Activated B cell treated with CpG ODN at 0.5 μM for 24 hours (primary cell): ENCODE results near the gene PRKAG2. TPM values are rescaled to one million over a fixed set of nuclear protein-coding genes. Genes with fewer than 3 reads are reported as not detected.

ENCODE experiments used
- ATAC-seq: fragments of 200-7000 bp; cut with Tn5 transposase; one replicate; pipeline ENCODE4 v1.10.0; 2021; ENCODE audit warnings: low read depth, mild to moderate bottlenecking, moderate library complexity
- CTCF ChIA-PET: fragments of 350-600 bp; sonication (Branson Sonifier 250); formaldehyde crosslinking; loops from one replicate; lab custom pipeline; 2021; ENCODE audit warnings: antibody characterized with exemption; lab: Charles Lee
- POLR2A ChIA-PET: fragments of 350-600 bp; sonication (Branson Sonifier 250); formaldehyde crosslinking; loops from one replicate; lab custom pipeline; 2021; ENCODE audit warnings: antibody characterized with exemption; lab: Charles Lee
- DNase-seq: peaks from one replicate; pipeline ENCODE4 v3.0.0; 2022
- H3K27ac Mint-ChIP-seq: one replicate; pipeline ENCODE4 v1.8.0; 2020; ENCODE audit warnings: mixed read lengths
- H3K27me3 Mint-ChIP-seq: one replicate; pipeline ENCODE4 v1.8.0; 2021; ENCODE audit warnings: mixed read lengths
- H3K36me3 Mint-ChIP-seq: one replicate; pipeline ENCODE4 v1.8.0; 2021; ENCODE audit warnings: low read depth, mixed read lengths
- H3K4me1 Mint-ChIP-seq: one replicate; pipeline ENCODE4 v1.8.0; 2021; ENCODE audit warnings: mixed read lengths
- H3K4me3 Mint-ChIP-seq: one replicate; pipeline ENCODE4 v1.8.0; 2020; ENCODE audit warnings: mild to moderate bottlenecking, mixed read lengths
- H3K9me3 Mint-ChIP-seq: one replicate; pipeline ENCODE4 v1.8.0; 2020; ENCODE audit warnings: mixed read lengths
- CTCF ChIP-seq: fragments of 200-600 bp; IDR thresholded peaks from one replicate; pipeline ENCODE4 v1.8.0; 2022; ENCODE audit warnings: antibody characterized with exemption, mild to moderate bottlenecking
- intact Hi-C: fragments of 100-400 bp; cut with micrococcal nuclease; formaldehyde crosslinking; loops from one replicate; pipeline ENCODE4 v1.15.1; 2024
- total RNA-seq: library from RNA; stranded (reverse); gene quantifications from 2 replicates; pipeline ENCODE4 v1.2.3, GENCODE V29; 2022

Gene PRKAG2
- total RNA-seq, 1 donor from 2014 or later, result 19.7 TPM

- Mint-ChIP-seq H3K4me3 (no peak overlapping the region), H3K27me3 (no peaks in the 10 kb centered on the region), H3K36me3 (peaks cover 6% of the 10 kb centered on the region), H3K9me3 (peaks cover 4% of the 10 kb centered on the region), H3K4me1 (peaks cover 11% of the 10 kb centered on the region), H3K27ac (peak overlapping the region; percentile 35)
- ATAC-seq (no peak), DNase-seq (no peak)
- POLR2A ChIA-PET, result no interaction called here
- intact Hi-C loops, result no loop called here
- CTCF ChIA-PET, result interaction anchor here (1.2 to 4.7 kb wide), 4 partner anchors 124 to 389 kb away, joined by 3 to 26 read pairs (median 12); no protein-coding TSS in a partner anchor
- TF ChIP-seq CTCF, result no peak
These were observed 120.0 kb downstream of the PRKAG2 start for GRCh38 chr7:151756866-151757265.

GRCh38 chr7:151756076-151756731 lies 120.7 kb downstream of the PRKAG2 start:
- Mint-ChIP-seq H3K9me3 (peaks cover 4% of the 10 kb centered on the region), H3K36me3 (peaks cover 6% of the 10 kb centered on the region), H3K27me3 (no peaks in the 10 kb centered on the region), H3K4me1 (peaks cover 11% of the 10 kb centered on the region), H3K4me3 (no peak overlapping the region), H3K27ac (no peak overlapping the region)
- ATAC-seq, result peak; percentile 62
- ChIA-PET CTCF (interaction anchor here (1.2 to 4.7 kb wide), 4 partner anchors 124 to 389 kb away, joined by 3 to 26 read pairs (median 12); no protein-coding TSS in a partner anchor), POLR2A (interaction anchor here (0.5 kb wide), 1 partner anchor 82 kb away, joined by 3 read pairs; no protein-coding TSS in a partner anchor)
- intact Hi-C loops, result no loop called here
- no peak for TF ChIP-seq CTCF
- DNase-seq, result no peak

- H3K9me3 Mint-ChIP-seq, result peaks cover 4% of the 10 kb centered on the region
- TF ChIP-seq CTCF, result no peak
- ChIA-PET CTCF (no interaction called here), POLR2A (no interaction called here)
- no peaks in the 10 kb centered on the region for H3K27me3 Mint-ChIP-seq
- peaks cover 8% of the 10 kb centered on the region for H3K36me3 Mint-ChIP-seq
- DNase-seq, result no peak
- peaks cover 11% of the 10 kb centered on the region for H3K4me1 Mint-ChIP-seq
- H3K27ac Mint-ChIP-seq, result no peak overlapping the region
- intact Hi-C loops, result no loop called here
- no peak for ATAC-seq
- H3K4me3 Mint-ChIP-seq, result no peak overlapping the region
These were observed 121.6 kb downstream of the PRKAG2 start for GRCh38 chr7:151755131-151755801.

GRCh38 chr7:151754688-151755130 lies 122.2 kb downstream of the PRKAG2 start:
- TF ChIP-seq CTCF, result no peak
- ATAC-seq (no peak), DNase-seq (no peak)
- ChIA-PET CTCF (interaction anchor here (1.4 kb wide), 1 partner anchor 124 kb away, joined by 4 read pairs; no protein-coding TSS in a partner anchor), POLR2A (no interaction called here)
- Mint-ChIP-seq H3K9me3 (peaks cover 4% of the 10 kb centered on the region), H3K27me3 (no peaks in the 10 kb centered on the region), H3K36me3 (peaks cover 8% of the 10 kb centered on the region), H3K27ac (no peak overlapping the region), H3K4me1 (peaks cover 11% of the 10 kb centered on the region), H3K4me3 (no peak overlapping the region)
- intact Hi-C loops, result no loop called here

GRCh38 chr7:151754142-151754590 lies 122.7 kb downstream of the PRKAG2 start:
- Mint-ChIP-seq H3K4me1 (peaks cover 11% of the 10 kb centered on the region), H3K36me3 (peaks cover 13% of the 10 kb centered on the region), H3K4me3 (no peak overlapping the region), H3K27me3 (no peaks in the 10 kb centered on the region), H3K9me3 (peaks cover 4% of the 10 kb centered on the region), H3K27ac (no peak overlapping the region)
- ATAC-seq, result peak; percentile 68
- peak; percentile 45 for DNase-seq
- ChIA-PET CTCF (interaction anchor here (1.4 kb wide), 1 partner anchor 123 kb away, joined by 4 read pairs; no protein-coding TSS in a partner anchor), POLR2A (no interaction called here)
- intact Hi-C loops, result no loop called here
- TF ChIP-seq CTCF, result peak; percentile 28
